OCI-LY3 (cell line): ENCODE results near the gene MOXD1.

ENCODE experiments used
- EZH2phosphoT487 ChIP-seq: fragments of 200-600 bp; shearing (Covaris generic); IDR thresholded peaks from 2 replicates; pipeline ENCODE4 v1.6.1; 2018; ENCODE audit warnings: antibody characterized with exemption, mixed run types, low read depth
- TF ChIP-seq, protein P1 (sequence below): fragments of 200-600, 300-600 bp; sonication (generic); IDR thresholded peaks from 2 replicates; pipeline ENCODE4 v1.5.1; 2014; ENCODE audit warnings: antibody characterized with exemption, low read length, low read depth

- TF ChIP-seq, protein P1, sequence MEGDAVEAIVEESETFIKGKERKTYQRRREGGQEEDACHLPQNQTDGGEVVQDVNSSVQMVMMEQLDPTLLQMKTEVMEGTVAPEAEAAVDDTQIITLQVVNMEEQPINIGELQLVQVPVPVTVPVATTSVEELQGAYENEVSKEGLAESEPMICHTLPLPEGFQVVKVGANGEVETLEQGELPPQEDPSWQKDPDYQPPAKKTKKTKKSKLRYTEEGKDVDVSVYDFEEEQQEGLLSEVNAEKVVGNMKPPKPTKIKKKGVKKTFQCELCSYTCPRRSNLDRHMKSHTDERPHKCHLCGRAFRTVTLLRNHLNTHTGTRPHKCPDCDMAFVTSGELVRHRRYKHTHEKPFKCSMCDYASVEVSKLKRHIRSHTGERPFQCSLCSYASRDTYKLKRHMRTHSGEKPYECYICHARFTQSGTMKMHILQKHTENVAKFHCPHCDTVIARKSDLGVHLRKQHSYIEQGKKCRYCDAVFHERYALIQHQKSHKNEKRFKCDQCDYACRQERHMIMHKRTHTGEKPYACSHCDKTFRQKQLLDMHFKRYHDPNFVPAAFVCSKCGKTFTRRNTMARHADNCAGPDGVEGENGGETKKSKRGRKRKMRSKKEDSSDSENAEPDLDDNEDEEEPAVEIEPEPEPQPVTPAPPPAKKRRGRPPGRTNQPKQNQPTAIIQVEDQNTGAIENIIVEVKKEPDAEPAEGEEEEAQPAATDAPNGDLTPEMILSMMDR, result no peak
- no peak for TF ChIP-seq EZH2phosphoT487
Measured at GRCh38 chr6:132382630-132383175, 18.6 kb downstream of the MOXD1 start.
